GM12891 (cell line): Measurements from ENCODE around the gene CDK14.

Experiments
- POLR2A ChIP-seq: IDR thresholded peaks from 2 replicates; pipeline ENCODE4 v1.6.1; 2011; ENCODE audit warnings: low read depth, low read length, control low read depth
- POLR2AphosphoS5 ChIP-seq: IDR thresholded peaks from 2 replicates; pipeline ENCODE4 v1.6.1; 2011; ENCODE audit warnings: low read depth, low read length, control low read depth
- POU2F2 ChIP-seq: IDR thresholded peaks from 2 replicates; pipeline ENCODE4 v1.6.1; 2011; ENCODE audit warnings: low read depth, mild to moderate bottlenecking, control low read depth, low read length, moderate library complexity
- SPI1 ChIP-seq: IDR thresholded peaks from 2 replicates; pipeline ENCODE4 v1.6.1; 2011; ENCODE audit warnings: low read depth, low read length, control low read depth
- TAF1 ChIP-seq: IDR thresholded peaks from 2 replicates; pipeline ENCODE4 v1.6.1; 2011; ENCODE audit warnings: low read depth, low read length, control low read depth

- TF ChIP-seq POLR2AphosphoS5: no peak
- TF ChIP-seq SPI1: no peak
- TF ChIP-seq TAF1: no peak
- no peak for TF ChIP-seq POLR2A
- TF ChIP-seq POU2F2: no peak
Observed at GRCh38 chr7:90916319-90916718, 320.2 kb downstream of the CDK14 start.
